K562 (cell line): ENCODE results near the gene PRSS53. TPM values are rescaled to one million over a fixed set of nuclear protein-coding genes. Genes with fewer than 3 reads are reported as not detected.

Experiments
- ATAC-seq: fragments of 200-7000 bp; cut with Tn5 transposase; 3 replicates; pipeline ENCODE4 v1.9.1; 2020; ENCODE audit warnings: moderate library complexity
- BruUV-seq: library from RNA; stranded (reverse); fragments of 400-500 nt; replicated peaks from 2 replicates; lab custom pipeline; 2021; lab: Mats Ljungman, UMichigan
- CTCF ChIA-PET: fragments of 300-600 bp; formaldehyde crosslinking; extraction: SDS; loops from one replicate; lab custom pipeline; 2021; ENCODE audit warnings: low intra/inter-chr PET ratio; lab: Yijun Ruan, JAX
- POLR2A ChIA-PET: fragments of 300-600, 350-650 bp; sonication (Branson Sonifier 250); formaldehyde crosslinking; extraction: SDS; loops from one replicate; lab custom pipeline; 2021; ENCODE audit warnings: antibody characterized with exemption, inconsistent platforms; lab: Yijun Ruan, JAX
- DNase-seq, 4 experiments: peaks; one replicate each; pipeline versions ENCODE4 v3.0.0 to v3.0.0-alpha.2; 2011 to 2018; ENCODE audit warnings: low spot score in 3 of 4, mixed read lengths in 3 of 4; ENCODE audit errors: extremely low read depth in 1 of 4
- FAIRE-seq: peaks from 2 replicates; lab custom pipeline; 2011; peaks lifted over from hg19 to GRCh38; lab: Jason Lieb, UNC
- H2AFZ ChIP-seq: 2 replicates; pipeline ENCODE4 v1.6.0; 2011; ENCODE audit warnings: low read depth, low read length, control low read depth, inconsistent platforms
- H3K27ac ChIP-seq: fragments of 200-600 bp; 3 replicates; pipeline ENCODE4 v1.8.0; 2011; ENCODE audit warnings: low read depth, mild to moderate bottlenecking, control low read depth, inconsistent platforms, low read length, moderate library complexity, mixed read lengths; ENCODE audit errors: extremely low read depth
- H3K27me3 ChIP-seq, 2 experiments: fragments of 300-600 bp in 1 of 2; 2 replicates in 1 of 2; 3 replicates in 1 of 2; pipeline versions ENCODE4 v1.6.0 to v1.8.0; 2011; ENCODE audit warnings: inconsistent platforms in 2 of 2, low read length in 2 of 2, mild to moderate bottlenecking in 1 of 2, mixed read lengths in 1 of 2, moderate library complexity in 1 of 2; ENCODE audit not compliant: control insufficient read depth in 2 of 2, insufficient read depth in 2 of 2
- H3K36me3 ChIP-seq: fragments of 300-600 bp; 3 replicates; pipeline ENCODE4 v1.8.0; 2011; ENCODE audit warnings: mild to moderate bottlenecking, low read length, inconsistent platforms; ENCODE audit not compliant: control insufficient read depth, insufficient read depth
- H3K4me1 ChIP-seq, 2 experiments: fragments of 200-600 bp in 1 of 2; replicated peaks in 1 of 2; 2 replicates in 1 of 2; 3 replicates in 1 of 2; pipeline versions ENCODE4 v1.5.1 to v1.8.0; 2011; ENCODE audit warnings: inconsistent platforms in 2 of 2, low read length in 2 of 2, mild to moderate bottlenecking in 1 of 2, mixed read lengths in 1 of 2, moderate library complexity in 1 of 2; ENCODE audit not compliant: control insufficient read depth in 2 of 2, insufficient read depth in 2 of 2
- H3K4me2 ChIP-seq: 2 replicates; pipeline ENCODE4 v1.6.1; 2011; ENCODE audit warnings: low read length, control low read depth, inconsistent platforms, mixed read lengths; ENCODE audit not compliant: insufficient read depth
- H3K4me3 ChIP-seq: fragments of 200-600 bp; sonication (generic), shearing (Covaris generic); 2 replicates; pipeline ENCODE4 v1.5.1; 2016; ENCODE audit warnings: control low read depth, inconsistent platforms
- H3K79me2 ChIP-seq: fragments of 200-600 bp; 3 replicates; pipeline ENCODE4 v1.8.0; 2011; ENCODE audit warnings: low read length, inconsistent platforms; ENCODE audit not compliant: control insufficient read depth, insufficient read depth
- H3K9ac ChIP-seq, 2 experiments: 2 replicates each; pipeline versions ENCODE4 v1.6.0 to v1.6.1; 2011; ENCODE audit warnings: low read depth in 2 of 2, low read length in 2 of 2, control low read depth in 1 of 2, inconsistent platforms in 1 of 2, mild to moderate bottlenecking in 1 of 2, mixed read lengths in 1 of 2; ENCODE audit not compliant: insufficient read depth in 1 of 2
- H3K9me1 ChIP-seq: one replicate; pipeline ENCODE4 v1.6.0; 2011; ENCODE audit warnings: inconsistent platforms, mild to moderate bottlenecking, low read length, moderate library complexity; ENCODE audit not compliant: control insufficient read depth, insufficient read depth
- H3K9me3 ChIP-seq: replicated peaks from 2 replicates; pipeline ENCODE4 v1.5.1; 2011; ENCODE audit warnings: low read depth, low read length, inconsistent platforms; ENCODE audit not compliant: control insufficient read depth, insufficient read depth
- H4K20me1 ChIP-seq: replicated peaks from 2 replicates; pipeline ENCODE4 v1.6.1; 2011; ENCODE audit warnings: low read length, inconsistent platforms, mixed read lengths; ENCODE audit not compliant: control insufficient read depth, insufficient read depth
- BMI1 ChIP-seq: fragments of 150-350 bp; IDR thresholded peaks from 2 replicates; pipeline ENCODE4 v1.6.1; 2014; ENCODE audit warnings: low read length
- GMEB1 ChIP-seq: fragments of 250-450 bp; sonication (Bioruptor Pico); IDR thresholded peaks from 2 replicates; pipeline ENCODE4 v1.4.0; 2020; ENCODE audit warnings: mild to moderate bottlenecking
- POLR2G ChIP-seq: fragments of 200-400 bp; formaldehyde crosslinking; IDR thresholded peaks from 2 replicates; pipeline ENCODE4 v1.6.1; 2017; ENCODE audit warnings: low read depth, mild to moderate bottlenecking, antibody characterized with exemption, low read length, moderate library complexity
- RBFOX2 ChIP-seq: fragments of 200-400 bp; formaldehyde crosslinking; IDR thresholded peaks from 2 replicates; pipeline ENCODE4 v1.6.1; 2017; ENCODE audit warnings: low read depth, mild to moderate bottlenecking, low read length, moderate library complexity
- RBM22 ChIP-seq: fragments of 200-400 bp; formaldehyde crosslinking; IDR thresholded peaks from 2 replicates; pipeline ENCODE4 v1.6.1; 2018; ENCODE audit warnings: low read length, low read depth; ENCODE audit not compliant: poor library complexity, severe bottlenecking
- WGBS: fragments of 100-300 bp; shearing (Covaris generic); methylation state at CpG from one replicate; pipeline ENCODE4 v1.1.6; 2016; ENCODE audit warnings: low coverage, mixed read lengths; ENCODE audit not compliant: insufficient coverage; ENCODE audit errors: missing lambda C conversion rate; 5-methylcytosine and 5-hydroxymethylcytosine counted together
- in situ Hi-C: fragments of 300-500 bp; cut with MboI; formaldehyde crosslinking; loops from 4 replicates; pipeline ENCODE4 v1.15.0; 2018; ENCODE audit warnings: inconsistent platforms, mixed read lengths
- intact Hi-C: fragments of 100-400 bp; cut with micrococcal nuclease; formaldehyde crosslinking; loops from 2 replicates; pipeline ENCODE4 v1.14.2; 2022
- polyA plus RNA-seq, 8 experiments: library from polyadenylated mRNA; depleted of rRNA in 4 of 8; stranded (reverse) in 5 of 8; unstranded in 3 of 8; fragments of >200 nt; fragmentation: Nextera tagmentation in 2 of 8; fragmentation: Illumina TruSeq in 1 of 8; extraction: Ambion mirVana in 2 of 8; extraction: Trizol in 1 of 8; gene quantifications; 2 replicates each; pipeline versions ENCODE4 v1.2.1 to v1.2.3, GENCODE V29; 2011 to 2014; ENCODE audit warnings: inconsistent platforms in 1 of 8, missing spikeins in 1 of 8
- total RNA-seq, 7 experiments: library from RNA; depleted of rRNA in 6 of 7; stranded (reverse); fragments of >200 nt in 6 of 7; fragmentation: Illumina TruSeq in 2 of 7; extraction: Trizol in 2 of 7; gene quantifications; 2 replicates each; pipeline versions ENCODE4 v1.2.1 to v1.2.3, GENCODE V29; 2011 to 2021; ENCODE audit warnings: low replicate concordance in 1 of 7

PRSS53 gene
- total and polyA plus RNA-seq, 9 of the 15 experiments (the other 6 are each of a cell fraction or from before 2014, with no cell fraction given), result 0.40 to 1.9 (median 0.78) TPM; not detected in 2

- Histone ChIP-seq H3K27me3 (no peaks in the 10 kb centered on the region), H2AFZ (no peak overlapping the region), H4K20me1 (0 out of 2 replicates have a peak, but pooled peaks cover 5% of the 10 kb centered on the region), H3K9me3 (no peaks in the 10 kb centered on the region), H3K9me1 (no peaks in the 10 kb centered on the region), H3K27ac (no peak overlapping the region), H3K4me2 (no peak overlapping the region), H3K79me2 (no peaks in the 10 kb centered on the region; the same call in 2 of the 3 replicates), H3K9ac (peak overlapping the region in 1 of 2 experiments; percentile 33; a peak in 1 of 4 replicates), H3K36me3 (peaks cover 59% of the 10 kb centered on the region; the same call in 2 of the 3 replicates), H3K4me3 (no peak overlapping the region), H3K4me1 (peaks cover 0 to 74% of the 10 kb centered on the region in 2 experiments; a peak in 3 of 5 replicates)
- ATAC-seq (no peak), FAIRE-seq (no peak), DNase-seq (no peak)
- in situ Hi-C loops (no loop called here), intact Hi-C loops (no loop called here)
- BruUV-seq, result no TSS peak
- WGBS, result 92% methylated on average over 15 of the region's 16 CpGs
- CTCF ChIA-PET, result no interaction called here
- no peak for TF ChIP-seq BMI1
- no peak for TF ChIP-seq GMEB1 (CRISPR knock-in tag)
- peak; percentile 68 for TF ChIP-seq POLR2G
- peak; percentile 44 for TF ChIP-seq RBM22
- TF ChIP-seq RBFOX2, result peak; percentile 61
- POLR2A ChIA-PET, result interaction anchor here (0.6 to 3.4 kb wide), 10 partner anchors 10 to 134 kb away, joined by 3 to 32 read pairs (median 3); partner anchors contain the start of genes KAT8, VKORC1, ZNF646 and ZNF668
These were observed 4.0 kb downstream of the PRSS53 start for GRCh38 chr16:31084584-31085302.
